Activated CD8-positive, alpha-beta memory T cell treated with anti-CD3 and anti-CD28 coated beads for 1 hour (primary cell): ENCODE data around the gene ANKFY1.
"Not testable (repeated sequence)": the region's sequence is repeated elsewhere in the genome, so short reads cannot be mapped to it uniquely, and the experiment has no call there.

Experiments used
- DNase-seq, 2 donors: peaks; one replicate each; pipeline ENCODE4 v3.0.0-alpha.2; 2020; ENCODE audit warnings: low read depth in 1 of 2; ENCODE audit errors: extremely low read depth in 1 of 2

Gene ANKFY1

GRCh38 chr17:4262703-4263102 is 1.1 kb downstream of the ANKFY1 start:
- DNase-seq: no peak

DNA sequence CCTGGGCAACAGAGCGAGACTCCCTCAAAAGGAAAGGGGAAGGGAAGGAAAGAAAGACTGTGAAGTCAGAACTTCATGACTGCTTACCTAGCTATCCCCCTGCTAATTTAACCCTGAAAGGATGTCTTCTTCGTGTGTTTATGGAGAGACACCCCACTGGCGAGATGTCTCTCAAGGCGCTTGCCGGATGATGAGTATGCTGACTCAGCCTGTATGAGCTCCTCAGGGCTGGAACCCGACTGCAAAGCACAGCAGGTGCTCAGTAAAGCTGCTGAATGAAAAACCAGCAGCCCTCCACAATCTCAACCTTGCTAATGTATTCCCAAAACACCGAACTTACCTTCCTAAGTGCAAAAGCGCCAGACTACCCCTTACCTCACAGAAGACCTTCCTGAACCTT is 2.3 kb downstream of the ANKFY1 start:
- no peak for DNase-seq

- no peak for DNase-seq
Measured at GRCh38 chr17:4258867-4259266, 4.9 kb downstream of the ANKFY1 start.

DNA sequence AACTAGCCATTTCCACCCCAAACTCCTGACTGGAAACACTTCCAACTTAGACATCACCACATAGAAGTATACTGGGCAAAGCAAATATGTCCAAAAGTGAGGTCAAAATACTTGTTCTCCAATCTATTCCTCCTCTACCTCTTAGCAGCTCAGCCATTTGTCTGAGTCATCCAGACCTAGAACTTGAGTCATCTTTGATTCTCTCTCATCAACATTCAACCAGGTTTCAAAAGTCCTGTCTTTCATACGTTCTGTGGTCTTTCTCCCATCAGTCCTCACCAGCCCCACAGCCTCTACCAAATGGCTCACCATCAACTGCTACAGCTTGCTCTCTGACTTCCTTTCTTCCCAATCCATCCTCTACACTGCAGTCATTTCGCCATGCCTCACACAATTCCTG is 6.8 kb downstream of the ANKFY1 start:
- no peak for DNase-seq

DNA sequence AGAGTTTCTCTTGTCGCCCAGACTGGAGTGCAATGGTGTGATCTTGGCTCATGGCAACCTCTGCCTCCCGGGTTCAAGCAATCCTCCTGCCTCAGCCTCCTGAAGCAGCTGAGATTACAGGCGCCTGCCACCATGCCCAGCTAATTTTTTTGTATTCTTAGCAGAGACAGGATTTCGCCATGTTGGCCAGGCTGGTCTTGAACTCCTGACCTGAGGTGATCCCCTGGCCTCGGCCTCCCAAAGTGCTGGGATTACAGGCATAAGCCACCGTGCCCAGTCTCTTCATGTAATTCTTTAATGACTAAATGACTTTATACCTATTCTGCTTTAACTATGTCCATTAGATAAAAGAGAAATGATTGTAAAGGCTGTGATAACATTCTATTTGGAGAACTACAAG is 8.5 kb downstream of the ANKFY1 start:
- DNase-seq: not testable (repeated sequence)

DNA sequence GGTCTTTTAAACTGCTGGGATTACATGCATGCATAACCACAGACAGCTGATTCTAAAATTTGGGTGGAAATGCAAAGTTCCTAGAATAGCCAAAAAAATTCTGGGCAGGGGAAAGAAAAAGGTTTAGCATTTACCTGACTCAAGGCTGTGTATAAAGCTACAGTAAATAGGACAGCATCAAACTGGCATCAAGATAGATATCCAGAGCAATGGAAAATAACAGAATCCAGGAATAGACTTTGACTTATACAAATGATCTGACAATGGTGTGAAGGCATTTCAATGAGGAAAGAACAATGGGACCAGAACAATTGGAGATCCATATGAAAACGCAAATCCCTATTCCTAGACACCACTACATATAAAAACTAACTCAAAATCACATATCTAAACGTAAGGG is 12.9 kb downstream of the ANKFY1 start:
- DNase-seq: no peak

- DNase-seq: no peak
Measured at GRCh38 chr17:4249452-4250029, 14.2 kb downstream of the ANKFY1 start.

- DNase-seq: no peak
Measured at GRCh38 chr17:4248504-4249277, 15.1 kb downstream of the ANKFY1 start.

- DNase-seq: no peak
Measured at GRCh38 chr17:4247971-4248388, 15.8 kb downstream of the ANKFY1 start.

- DNase-seq: no peak
Measured at GRCh38 chr17:4247361-4247970, 16.3 kb downstream of the ANKFY1 start.

DNA sequence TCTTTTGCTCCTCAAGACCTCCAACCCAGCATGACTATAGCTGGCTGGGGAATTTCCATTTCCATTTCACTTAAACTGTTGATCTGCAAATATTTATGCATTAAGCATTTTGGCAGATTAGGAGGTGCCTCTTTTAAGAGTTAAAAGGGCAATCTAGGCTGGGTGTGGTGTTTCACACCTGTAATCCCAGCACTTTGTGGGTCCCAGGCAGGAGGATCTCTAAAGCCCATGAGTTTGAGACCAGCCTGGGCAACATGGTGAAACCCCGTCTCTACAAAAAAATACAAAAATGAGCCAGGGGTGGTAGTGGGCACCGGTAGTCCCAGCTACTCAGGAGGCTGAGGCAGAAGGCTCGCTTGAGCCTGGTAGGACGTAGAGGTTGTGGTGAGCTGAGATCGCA is 17.1 kb downstream of the ANKFY1 start:
- no peak for DNase-seq

- no peak for DNase-seq
Measured at GRCh38 chr17:4241535-4241934, 22.2 kb downstream of the ANKFY1 start.

- no peak for DNase-seq
Measured at GRCh38 chr17:4236456-4236855, 27.3 kb downstream of the ANKFY1 start.

DNA sequence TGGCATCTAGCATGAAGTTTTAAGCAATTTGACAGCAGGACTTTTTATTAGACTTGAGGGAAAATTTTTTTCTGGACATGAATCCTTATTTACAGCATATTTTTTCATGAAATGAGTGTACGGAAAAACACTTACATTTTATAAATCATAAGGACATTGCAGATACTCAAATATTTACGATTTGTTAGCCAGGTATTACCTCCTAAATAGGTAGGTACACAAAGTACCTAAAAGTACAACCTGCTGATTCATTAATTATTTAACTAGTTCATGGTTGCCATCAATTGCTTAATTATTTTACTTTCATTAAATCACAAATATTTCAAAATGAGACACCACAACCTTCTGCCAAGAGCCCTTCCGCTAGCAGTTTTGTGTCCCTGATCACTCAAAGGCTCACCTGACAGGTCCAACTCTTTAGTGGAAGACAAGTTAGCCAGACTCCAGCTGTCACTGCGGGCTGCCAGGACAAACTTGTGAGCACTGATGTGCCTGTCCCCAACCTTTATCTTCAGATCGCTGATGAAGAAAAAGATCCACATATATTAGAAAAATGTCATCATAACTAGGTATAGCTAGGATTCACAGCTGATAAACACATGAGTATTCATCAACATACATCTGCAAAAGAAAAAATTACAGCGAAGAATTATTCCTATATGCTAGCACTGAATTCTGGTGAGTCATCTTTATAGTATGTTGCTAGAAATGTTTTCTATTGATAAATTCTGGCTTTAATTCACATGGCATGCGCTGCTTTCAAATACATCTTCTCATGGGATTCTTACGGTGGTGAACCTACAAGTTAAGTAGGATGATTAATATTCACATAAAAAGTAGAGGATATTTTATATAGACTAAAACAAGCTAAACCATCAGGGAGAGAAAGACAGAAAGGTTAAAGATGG is 28.2 kb downstream of the ANKFY1 start:
- no peak for DNase-seq

DNA sequence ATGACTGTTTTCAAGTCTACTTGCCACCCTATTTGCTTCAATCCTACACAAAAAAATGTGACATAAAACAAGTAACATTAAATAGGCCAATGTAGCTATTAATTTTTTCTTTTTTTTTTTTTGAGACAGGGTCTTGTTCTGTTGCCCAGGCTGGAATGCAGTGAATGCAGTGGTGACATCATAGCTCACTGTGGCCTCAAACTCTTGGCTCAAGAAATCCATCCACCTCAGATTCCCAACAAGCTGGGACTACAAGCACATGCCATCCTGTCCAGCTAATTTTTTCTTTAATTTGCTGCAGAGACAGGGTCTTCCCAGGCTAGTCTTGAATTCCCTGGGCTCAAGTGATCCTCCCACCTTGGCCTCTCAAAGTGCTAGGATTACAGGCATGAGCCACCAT is 29.4 kb downstream of the ANKFY1 start:
- DNase-seq: no peak

DNA sequence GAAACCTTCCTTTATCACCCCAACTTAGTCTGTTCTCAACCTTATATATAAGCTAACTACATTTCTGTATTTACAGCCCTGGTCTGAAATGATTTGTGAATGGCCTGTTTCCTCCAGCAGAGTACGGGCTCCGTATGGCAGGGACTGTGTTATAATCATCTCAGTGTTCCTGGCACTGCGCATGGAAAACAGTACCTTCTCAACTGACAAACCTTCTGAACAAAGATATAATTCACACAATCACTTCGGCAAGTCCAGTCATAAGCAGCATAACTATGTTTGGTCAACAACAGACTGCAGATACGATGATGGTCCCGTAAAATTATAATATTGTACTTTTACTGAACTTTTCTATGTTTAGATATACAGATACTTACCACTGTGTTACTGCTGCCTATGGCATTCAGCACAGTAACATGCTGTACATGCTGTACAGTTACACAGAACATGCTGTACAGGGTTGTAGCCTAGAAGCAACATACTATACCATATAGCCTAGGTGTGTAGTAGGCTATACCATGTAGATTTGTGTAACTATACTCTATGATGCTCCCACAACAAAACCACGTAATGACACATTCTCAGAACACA is 30.0 kb downstream of the ANKFY1 start:
- no peak for DNase-seq

DNA sequence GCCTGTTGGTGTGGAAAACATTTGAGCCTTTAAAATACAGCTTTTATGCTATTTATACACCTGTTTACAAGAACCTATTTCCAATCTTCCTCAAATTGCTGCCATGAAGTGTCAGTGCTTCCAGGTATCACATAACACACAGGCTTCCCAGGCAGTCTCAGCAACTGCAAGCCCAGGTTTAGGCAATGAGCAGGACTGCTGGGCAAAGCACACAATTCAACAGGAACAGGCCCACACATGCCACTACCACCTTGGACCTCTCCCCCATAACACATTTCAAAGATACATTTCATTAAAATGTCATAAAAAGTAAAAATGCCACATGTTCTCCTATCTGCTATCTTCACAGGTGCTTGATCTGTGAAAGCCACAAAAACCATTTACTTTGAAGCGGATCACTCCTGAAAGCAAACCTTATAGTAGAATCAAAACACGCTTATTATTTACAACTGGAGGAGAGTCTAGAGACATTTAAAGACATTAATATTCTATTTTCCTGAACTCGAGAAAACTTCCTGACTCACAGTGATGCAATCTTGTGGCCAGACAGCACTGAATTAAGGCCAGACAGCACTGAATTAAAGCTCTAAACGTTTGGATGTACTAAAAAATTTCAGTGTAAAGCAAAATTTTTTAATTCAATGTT is 31.5 kb downstream of the ANKFY1 start:
- no peak for DNase-seq

DNA sequence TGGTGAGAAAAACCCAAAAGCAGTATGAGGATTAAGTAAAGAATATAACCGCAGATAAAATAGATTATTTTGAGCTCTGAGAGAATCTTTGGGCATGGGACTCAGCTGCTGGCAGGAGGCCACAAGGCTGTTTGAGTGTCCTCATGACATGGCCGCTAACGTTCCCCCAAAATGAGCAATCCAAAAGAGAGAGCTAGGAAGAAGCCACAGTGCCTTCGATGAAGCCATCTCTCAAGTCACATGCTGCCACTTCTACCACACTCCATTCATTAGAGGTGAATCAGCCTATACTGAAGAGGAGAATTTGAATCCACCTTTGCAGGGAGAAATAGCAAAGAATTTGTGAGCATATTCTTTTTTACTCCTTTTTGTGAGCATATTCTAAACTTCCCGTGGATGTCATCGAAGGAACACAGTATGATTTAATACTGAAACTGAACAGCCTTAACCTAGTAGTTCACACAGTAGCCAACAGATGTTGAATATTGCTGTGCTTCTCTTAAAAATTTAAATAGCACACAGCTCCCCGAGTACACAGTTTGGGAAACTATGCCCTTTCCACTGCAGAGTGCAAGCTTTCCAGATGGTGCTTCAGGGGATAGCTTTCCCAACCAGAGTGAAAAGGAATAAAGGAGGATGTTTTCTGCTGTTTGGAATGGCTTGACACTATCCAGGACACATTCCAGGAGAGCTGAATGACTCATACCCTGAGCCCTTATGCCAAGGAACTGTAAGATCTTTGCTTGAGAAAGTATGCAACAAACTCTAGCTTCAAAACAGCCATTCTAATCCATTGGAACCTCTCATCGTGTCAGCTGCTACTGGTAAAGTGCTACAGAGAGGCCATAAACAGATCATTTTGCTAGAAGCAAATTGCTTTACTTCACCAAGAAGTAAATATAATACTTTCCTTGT is 33.9 kb downstream of the ANKFY1 start:
- DNase-seq: no peak

GRCh38 chr17:4221899-4222659 is 41.7 kb downstream of the ANKFY1 start:
- no peak for DNase-seq
